ENCODE data around the gene FOXC1.

Gene FOXC1

DNA sequence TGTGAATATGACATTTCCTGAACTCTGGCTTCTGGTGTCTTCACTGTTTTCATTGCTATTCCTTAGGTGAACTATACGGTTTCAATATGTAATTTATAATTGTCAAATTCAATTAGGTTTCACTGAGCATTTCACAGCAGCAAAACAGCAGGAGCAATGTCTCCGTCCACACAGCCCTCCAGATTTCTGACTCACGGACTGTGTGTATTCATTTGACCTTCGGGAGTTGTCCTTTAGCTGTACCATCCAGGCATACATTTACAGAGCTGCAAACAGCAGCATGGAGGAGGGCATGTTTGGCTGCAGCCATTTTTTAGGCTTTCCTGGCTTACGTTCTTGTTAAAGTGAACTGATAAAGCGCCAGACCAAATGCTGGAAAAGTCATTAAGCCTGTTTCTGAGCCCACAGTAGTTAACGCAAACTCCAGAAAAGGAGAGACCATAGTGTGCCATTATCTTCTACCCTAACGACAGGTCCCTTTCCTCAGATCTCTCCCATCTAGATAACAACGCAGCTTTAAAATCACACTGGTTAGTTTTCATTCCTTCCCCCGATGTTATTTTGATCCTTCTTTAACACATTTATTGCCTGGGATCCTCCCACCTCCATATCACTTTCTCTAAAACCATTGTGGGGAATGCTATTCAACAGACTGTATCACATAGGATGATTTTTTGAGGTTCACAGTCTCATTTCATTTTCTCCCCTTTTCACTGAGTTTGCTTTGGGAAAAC, 18.3 kb downstream of the FOXC1 start:
- no peak overlapping the region for H3K27ac ChIP-seq (ENCODE audit: low read depth, low read length)
- H3K4me1 ChIP-seq (ENCODE audit: insufficient read depth, low read length), result peaks cover 8% of the 10 kb centered on the region; the same call in 1 of the 2 replicates
- no peak overlapping the region for H3K4me3 ChIP-seq (ENCODE audit: low read length)
- no peaks in the 10 kb centered on the region for H3K9me3 ChIP-seq (ENCODE audit: insufficient read depth, low read depth, low read length)
- H3K9ac ChIP-seq (ENCODE audit: low read depth, low read length), result no peak overlapping the region
- H3K27me3 ChIP-seq (ENCODE audit: insufficient read depth, low read length), result peaks cover 80% of the 10 kb centered on the region
- 68% methylated on average over 10 of the region's 10 CpGs for WGBS
- no peaks in the 10 kb centered on the region for H3K36me3 ChIP-seq (ENCODE audit: insufficient read depth, low read length)

DNA sequence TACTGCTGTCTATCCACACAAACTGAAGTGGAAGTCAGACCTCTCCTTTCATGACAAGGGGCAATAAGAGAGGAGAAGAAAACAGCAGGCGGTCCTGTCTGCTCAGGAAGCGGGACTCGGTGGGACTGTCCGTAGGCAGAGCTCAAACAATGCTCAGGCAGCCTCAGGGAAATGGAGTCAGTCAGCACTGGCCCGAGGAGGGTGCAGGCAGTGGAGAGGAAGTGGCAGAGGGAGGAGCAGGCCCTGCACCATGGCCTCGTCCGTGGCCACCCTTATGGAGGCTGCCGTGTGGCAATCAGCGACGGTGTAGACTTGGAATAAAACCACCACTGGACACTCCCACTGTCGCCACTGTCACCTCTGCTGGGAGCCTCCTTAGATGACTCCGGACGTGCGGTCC, 19.6 kb downstream of the FOXC1 start:
- H3K4me3 ChIP-seq (ENCODE audit: low read length), result no peak overlapping the region
- peaks cover 67% of the 10 kb centered on the region for H3K27me3 ChIP-seq (ENCODE audit: insufficient read depth, low read length)
- H3K9ac ChIP-seq (ENCODE audit: low read depth, low read length), result no peak overlapping the region
- H3K9me3 ChIP-seq (ENCODE audit: insufficient read depth, low read depth, low read length), result no peaks in the 10 kb centered on the region
- 77% methylated on average over 14 of the region's 14 CpGs for WGBS
- H3K36me3 ChIP-seq (ENCODE audit: insufficient read depth, low read length), result no peaks in the 10 kb centered on the region
- peaks cover 5% of the 10 kb centered on the region; the same call in 1 of the 2 replicates for H3K4me1 ChIP-seq (ENCODE audit: insufficient read depth, low read length)
- no peak overlapping the region for H3K27ac ChIP-seq (ENCODE audit: low read depth, low read length)

DNA sequence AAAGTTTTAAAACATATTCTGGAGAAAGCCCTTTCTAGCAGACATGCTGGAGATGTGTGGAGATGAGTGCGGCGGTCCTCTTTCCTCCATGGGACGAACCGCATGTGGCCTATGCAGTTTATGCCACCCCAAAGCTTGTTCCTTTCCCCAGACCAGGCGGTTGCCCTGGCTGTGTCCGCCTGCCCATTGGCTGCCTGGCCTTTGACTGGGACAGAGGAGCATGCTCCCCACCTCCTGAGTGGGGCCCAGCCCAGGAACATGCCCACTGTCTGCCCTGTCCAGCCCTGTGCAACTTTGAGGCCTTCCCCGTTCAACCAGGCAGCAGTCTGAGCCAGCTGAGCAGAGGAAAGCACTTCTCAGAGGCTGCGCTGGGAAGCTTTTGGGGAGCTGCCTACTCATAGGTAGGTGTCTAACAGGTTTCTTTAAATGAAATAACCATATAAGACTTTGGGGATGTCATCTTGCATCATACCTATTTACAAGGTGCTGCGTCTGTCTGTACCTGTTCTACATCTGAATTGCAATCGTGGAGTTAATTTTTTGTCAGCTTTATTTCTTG, 20.6 kb downstream of the FOXC1 start:
- Histone ChIP-seq H3K9me3 (ENCODE audit: insufficient read depth, low read depth, low read length) (no peaks in the 10 kb centered on the region), H3K36me3 (ENCODE audit: insufficient read depth, low read length) (no peaks in the 10 kb centered on the region), H3K9ac (ENCODE audit: low read depth, low read length) (no peak overlapping the region), H3K4me1 (ENCODE audit: insufficient read depth, low read length) (peaks cover 5% of the 10 kb centered on the region; the same call in 1 of the 2 replicates), H3K27me3 (ENCODE audit: insufficient read depth, low read length) (peaks cover 57% of the 10 kb centered on the region), H3K27ac (ENCODE audit: low read depth, low read length) (no peak overlapping the region), H3K4me3 (ENCODE audit: low read length) (no peak overlapping the region)
- WGBS, result 89% methylated on average over 10 of the region's 10 CpGs

DNA sequence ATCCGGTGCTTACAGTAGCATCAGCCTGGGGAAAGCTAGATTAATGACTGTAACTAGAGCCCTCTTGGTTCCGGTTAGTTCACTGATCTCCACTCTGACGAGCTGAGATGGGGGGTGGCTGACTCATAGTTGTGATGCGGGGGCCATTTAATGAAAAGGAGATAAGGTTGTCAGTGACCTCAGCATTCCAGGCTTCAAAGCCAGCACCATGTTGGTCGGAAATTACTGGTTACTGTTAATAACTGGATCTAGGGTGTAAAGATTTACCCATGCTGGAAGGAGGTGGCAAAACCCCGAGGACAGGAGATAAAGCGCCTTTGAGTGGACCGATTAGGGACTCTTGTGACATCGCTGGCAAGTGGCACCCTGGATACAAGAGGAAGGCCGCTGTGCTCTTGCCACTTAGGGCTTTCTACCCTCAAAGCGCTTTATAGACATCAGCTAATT, 21.1 kb downstream of the FOXC1 start:
- no peak overlapping the region for H3K4me3 ChIP-seq (ENCODE audit: low read length)
- no peak overlapping the region for H3K27ac ChIP-seq (ENCODE audit: low read depth, low read length)
- no peak overlapping the region for H3K9ac ChIP-seq (ENCODE audit: low read depth, low read length)
- no peaks in the 10 kb centered on the region for H3K9me3 ChIP-seq (ENCODE audit: insufficient read depth, low read depth, low read length)
- H3K4me1 ChIP-seq (ENCODE audit: insufficient read depth, low read length), result peaks cover 5% of the 10 kb centered on the region; the same call in 1 of the 2 replicates
- H3K27me3 ChIP-seq (ENCODE audit: insufficient read depth, low read length), result peaks cover 52% of the 10 kb centered on the region
- WGBS, result 86% methylated on average over 11 of the region's 11 CpGs
- no peaks in the 10 kb centered on the region for H3K36me3 ChIP-seq (ENCODE audit: insufficient read depth, low read length)

DNA sequence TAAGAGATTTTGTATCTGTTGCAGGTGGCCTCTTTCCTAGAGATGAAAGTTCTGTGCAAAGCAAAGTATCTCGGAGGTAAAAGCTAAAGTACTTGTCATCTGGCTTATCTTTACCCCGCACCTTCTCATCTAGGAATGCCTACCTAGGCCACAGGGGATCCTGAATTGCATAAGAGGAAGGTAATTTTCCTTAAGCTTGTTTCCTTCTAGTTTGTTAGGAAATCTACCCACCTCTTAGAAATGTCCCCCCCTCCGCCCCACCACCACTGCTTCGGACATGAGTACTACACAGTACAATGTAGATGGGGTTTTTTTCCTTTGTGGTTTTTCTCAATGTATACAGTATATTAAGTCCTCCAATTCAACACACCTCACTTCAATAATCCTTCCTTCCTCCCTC, 21.5 kb downstream of the FOXC1 start:
- Histone ChIP-seq H3K9me3 (ENCODE audit: insufficient read depth, low read depth, low read length) (no peaks in the 10 kb centered on the region), H3K4me1 (ENCODE audit: insufficient read depth, low read length) (peaks cover 5% of the 10 kb centered on the region; the same call in 1 of the 2 replicates), H3K9ac (ENCODE audit: low read depth, low read length) (no peak overlapping the region), H3K27me3 (ENCODE audit: insufficient read depth, low read length) (peaks cover 48% of the 10 kb centered on the region), H3K36me3 (ENCODE audit: insufficient read depth, low read length) (no peaks in the 10 kb centered on the region), H3K4me3 (ENCODE audit: low read length) (no peak overlapping the region), H3K27ac (ENCODE audit: low read depth, low read length) (no peak overlapping the region)
- WGBS, result 94% methylated on average over 2 of the region's 4 CpGs

DNA sequence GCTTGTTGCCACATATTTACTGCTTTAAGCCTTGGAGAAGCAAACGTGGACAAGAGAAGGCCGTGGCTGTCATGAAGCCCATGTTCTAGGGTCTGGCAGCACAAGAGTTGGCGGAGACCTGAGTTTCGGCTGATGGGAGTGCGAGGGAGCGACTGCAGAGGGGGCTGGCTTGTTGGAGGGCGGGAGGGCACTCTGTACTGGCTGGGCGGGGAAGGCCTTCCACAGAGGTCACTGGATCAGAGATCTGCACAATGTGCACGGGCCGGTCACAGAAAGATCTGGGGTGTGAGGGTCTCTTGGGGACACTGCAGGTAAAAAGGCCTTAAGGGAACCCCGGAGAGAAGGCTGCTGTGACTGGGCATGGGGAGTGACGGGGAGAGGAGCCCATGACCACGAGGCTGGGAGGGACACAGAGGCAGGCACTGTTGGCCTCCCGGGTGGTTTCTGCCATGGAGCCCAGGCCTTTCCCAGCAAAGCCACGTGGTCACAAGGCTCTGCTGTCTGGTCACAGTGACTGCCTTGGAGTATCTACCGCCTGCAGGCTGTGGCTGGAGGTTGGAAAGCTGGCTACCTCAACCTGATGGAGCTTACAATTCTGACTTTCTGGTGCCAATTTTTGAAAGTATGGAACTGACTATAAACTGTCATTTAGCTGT, 23.8 kb downstream of the FOXC1 start:
- Histone ChIP-seq H3K27ac (ENCODE audit: low read depth, low read length) (no peak overlapping the region), H3K27me3 (ENCODE audit: insufficient read depth, low read length) (peaks cover 25% of the 10 kb centered on the region), H3K9ac (ENCODE audit: low read depth, low read length) (no peak overlapping the region), H3K36me3 (ENCODE audit: insufficient read depth, low read length) (no peaks in the 10 kb centered on the region), H3K4me3 (ENCODE audit: low read length) (no peak overlapping the region), H3K9me3 (ENCODE audit: insufficient read depth, low read depth, low read length) (no peaks in the 10 kb centered on the region), H3K4me1 (ENCODE audit: insufficient read depth, low read length) (no peaks in the 10 kb centered on the region)
- WGBS, result 94% methylated on average over 16 of the region's 16 CpGs

DNA sequence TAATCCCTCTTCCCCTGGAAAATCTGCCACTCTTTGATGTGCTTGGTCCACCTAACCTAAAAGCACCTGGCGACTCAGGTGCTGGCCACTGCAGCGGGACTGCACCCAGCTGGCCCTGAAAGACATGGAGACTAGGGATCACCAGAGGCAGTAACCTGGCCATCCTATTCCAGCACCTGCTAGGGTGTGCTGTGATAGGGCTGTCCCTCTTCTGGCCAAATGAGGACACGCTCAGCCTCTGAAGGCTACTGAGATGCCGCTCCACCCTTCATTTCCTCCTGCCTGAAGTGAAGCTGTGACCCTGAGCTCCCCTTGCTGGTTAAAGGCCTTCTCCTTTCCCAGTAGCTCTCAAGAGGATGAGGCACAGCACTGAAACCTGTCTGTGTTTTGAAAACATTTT, 24.4 kb downstream of the FOXC1 start:
- WGBS, result 96% methylated on average over 4 of the region's 4 CpGs
- Histone ChIP-seq H3K4me1 (ENCODE audit: insufficient read depth, low read length) (no peaks in the 10 kb centered on the region), H3K27ac (ENCODE audit: low read depth, low read length) (no peak overlapping the region), H3K4me3 (ENCODE audit: low read length) (no peak overlapping the region), H3K27me3 (ENCODE audit: insufficient read depth, low read length) (peaks cover 19% of the 10 kb centered on the region), H3K9ac (ENCODE audit: low read depth, low read length) (no peak overlapping the region), H3K9me3 (ENCODE audit: insufficient read depth, low read depth, low read length) (no peaks in the 10 kb centered on the region), H3K36me3 (ENCODE audit: insufficient read depth, low read length) (no peaks in the 10 kb centered on the region)

DNA sequence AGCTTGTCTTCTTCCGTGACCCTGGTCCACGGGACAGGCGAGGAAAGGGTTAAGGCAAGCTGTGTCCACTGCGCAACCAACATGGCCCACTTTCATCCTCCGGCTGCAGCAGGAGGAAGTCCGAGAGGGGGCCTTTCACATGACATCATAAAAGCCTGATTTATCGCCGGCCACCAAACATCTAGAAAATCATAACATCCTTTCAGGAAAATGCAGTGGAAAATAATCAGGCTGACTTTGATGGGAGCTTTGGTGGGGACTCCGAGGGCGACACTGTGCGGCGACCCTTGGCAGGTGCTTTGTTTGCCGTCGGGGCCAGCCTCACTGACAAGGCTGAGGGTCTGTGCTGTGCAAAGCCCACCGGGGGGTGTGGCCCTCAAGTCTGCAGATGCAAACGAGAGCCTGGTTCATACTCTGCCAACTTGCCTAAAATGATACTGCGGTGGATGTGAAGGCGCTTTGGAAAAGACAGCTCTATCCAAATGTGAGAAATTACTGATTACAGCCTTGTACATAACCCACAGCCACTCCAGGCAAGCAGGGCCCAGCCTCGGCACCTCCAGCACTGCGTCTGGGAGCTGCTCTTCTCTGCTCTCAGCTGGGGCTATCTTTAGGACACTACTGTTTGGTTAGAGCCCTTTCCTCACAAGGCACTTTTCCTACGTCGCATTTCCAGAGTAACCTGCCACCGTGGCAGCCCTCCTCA, 25.7 kb downstream of the FOXC1 start:
- H3K27ac ChIP-seq (ENCODE audit: low read depth, low read length), result no peak overlapping the region
- no peaks in the 10 kb centered on the region for H3K36me3 ChIP-seq (ENCODE audit: insufficient read depth, low read length)
- H3K4me3 ChIP-seq (ENCODE audit: low read length), result no peak overlapping the region
- H3K4me1 ChIP-seq (ENCODE audit: insufficient read depth, low read length), result no peaks in the 10 kb centered on the region
- H3K9me3 ChIP-seq (ENCODE audit: insufficient read depth, low read depth, low read length), result no peaks in the 10 kb centered on the region
- no peak overlapping the region for H3K9ac ChIP-seq (ENCODE audit: low read depth, low read length)
- H3K27me3 ChIP-seq (ENCODE audit: insufficient read depth, low read length), result peaks cover 6% of the 10 kb centered on the region; the same call in 1 of the 2 replicates
- WGBS, result 91% methylated on average over 23 of the region's 23 CpGs

DNA sequence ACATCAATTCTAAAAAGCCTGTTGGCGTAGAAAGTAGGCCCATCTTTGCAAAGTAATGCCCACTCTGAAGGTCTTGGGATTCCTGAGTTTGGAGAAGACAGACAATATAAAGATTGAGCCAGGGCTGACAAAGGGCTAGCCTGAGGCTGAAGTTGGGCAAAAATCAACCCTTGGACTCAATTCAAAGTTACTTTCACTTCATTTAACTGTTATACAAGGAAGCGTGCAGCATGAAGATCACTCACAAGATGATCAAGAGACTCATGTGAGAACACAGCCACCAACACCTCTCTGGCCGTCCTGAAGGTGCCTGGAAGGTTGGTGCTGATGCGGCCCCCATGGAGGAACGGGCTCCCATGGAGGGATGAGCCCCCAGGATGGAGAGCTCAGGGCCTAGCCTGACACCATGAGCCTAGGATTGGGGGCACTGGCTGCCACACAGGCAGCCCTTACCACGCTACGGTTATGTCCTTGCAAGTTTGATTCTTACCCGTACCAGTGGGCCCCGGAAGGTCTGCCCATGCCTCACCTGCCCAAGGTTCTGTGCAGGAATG, 26.6 kb downstream of the FOXC1 start:
- WGBS, result 95% methylated on average over 9 of the region's 9 CpGs
- Histone ChIP-seq H3K27ac (ENCODE audit: low read depth, low read length) (no peak overlapping the region), H3K4me1 (ENCODE audit: insufficient read depth, low read length) (no peaks in the 10 kb centered on the region)

DNA sequence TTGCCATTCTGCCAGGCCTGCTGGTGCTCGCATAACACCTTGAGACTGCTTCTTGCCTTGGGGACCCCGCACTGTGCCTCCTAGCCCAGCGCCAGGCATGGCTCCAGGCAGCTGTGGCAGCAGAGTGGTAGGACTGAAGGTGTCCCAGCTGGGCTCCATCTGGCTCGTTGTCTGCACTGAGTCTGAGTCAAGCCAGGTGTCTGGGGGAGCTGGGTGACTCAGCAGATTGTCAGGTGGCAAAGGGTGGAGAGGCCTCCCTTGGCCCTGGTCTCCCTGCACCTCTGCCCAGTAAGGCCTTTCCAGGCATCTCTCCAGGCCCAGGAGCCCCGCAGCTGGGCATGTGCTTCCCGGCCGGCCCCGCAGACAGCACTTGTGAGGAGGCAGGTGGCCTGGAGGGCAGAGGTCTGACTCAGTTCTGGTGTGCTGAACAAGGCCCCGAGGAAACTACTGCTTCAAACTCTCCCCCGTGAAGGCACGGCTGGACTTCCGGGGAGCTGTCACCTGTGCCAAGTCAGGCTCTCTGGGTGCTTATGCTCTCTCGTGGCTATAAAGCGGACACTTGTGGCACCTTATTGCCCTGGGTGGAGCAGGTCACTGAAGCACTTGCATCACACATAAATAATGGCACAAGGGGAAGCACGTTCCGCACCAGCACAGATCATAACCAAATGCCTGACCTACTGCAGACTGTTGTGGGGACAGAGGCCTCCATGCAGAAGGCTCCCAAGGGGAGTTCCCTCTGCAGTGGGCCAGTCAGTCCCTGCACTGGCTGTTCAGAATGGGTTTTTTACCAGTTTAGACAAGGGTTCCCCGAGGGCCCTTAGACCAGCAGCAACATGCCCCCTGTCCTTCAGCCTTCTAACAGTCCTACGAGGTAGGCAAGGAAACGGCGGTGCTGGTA, 27.5 kb downstream of the FOXC1 start:
- no peaks in the 10 kb centered on the region for H3K36me3 ChIP-seq (ENCODE audit: insufficient read depth, low read length)
- WGBS, result 93% methylated on average over 20 of the region's 20 CpGs
- H3K4me3 ChIP-seq (ENCODE audit: low read length), result no peak overlapping the region
- H3K27me3 ChIP-seq (ENCODE audit: insufficient read depth, low read length), result no peaks in the 10 kb centered on the region
- no peak overlapping the region for H3K27ac ChIP-seq (ENCODE audit: low read depth, low read length)
- no peak overlapping the region for H3K9ac ChIP-seq (ENCODE audit: low read depth, low read length)
- no peaks in the 10 kb centered on the region for H3K9me3 ChIP-seq (ENCODE audit: insufficient read depth, low read depth, low read length)
- no peaks in the 10 kb centered on the region for H3K4me1 ChIP-seq (ENCODE audit: insufficient read depth, low read length)

More for the DNA sequence above, 26.6 kb downstream of the FOXC1 start:
- H3K27me3 ChIP-seq (ENCODE audit: insufficient read depth, low read length), result 0 out of 2 replicates have a peak, but pooled peaks cover under 1% of the 10 kb centered on the region
- H3K9ac ChIP-seq (ENCODE audit: low read depth, low read length), result no peak overlapping the region
- no peaks in the 10 kb centered on the region for H3K36me3 ChIP-seq (ENCODE audit: insufficient read depth, low read length)
- H3K9me3 ChIP-seq (ENCODE audit: insufficient read depth, low read depth, low read length), result no peaks in the 10 kb centered on the region
- H3K4me3 ChIP-seq (ENCODE audit: low read length), result no peak overlapping the region
